H1 (cell line): ENCODE measurements around the gene CRTAC1. TPM values are rescaled to one million over a fixed set of nuclear protein-coding genes. Genes with fewer than 3 reads are reported as not detected.

Source experiments
- CTCF ChIA-PET: fragments of 300-600 bp; sonication (Branson Sonifier 250); formaldehyde crosslinking; loops from one replicate; lab custom pipeline; 2021; ENCODE audit not compliant: partially characterized antibody; lab: Charles Lee
- POLR2A ChIA-PET: fragments of 300-600 bp; sonication (Branson Sonifier 250); formaldehyde crosslinking; loops from one replicate; lab custom pipeline; 2021; ENCODE audit warnings: inconsistent platforms; ENCODE audit not compliant: partially characterized antibody; lab: Charles Lee
- DNase-seq, 2 experiments: peaks; one replicate each; pipeline versions ENCODE4 v3.0.0 to v3.0.0-alpha.2; 2010 to 2022; ENCODE audit warnings: low spot score in 2 of 2, low read depth in 1 of 2, mixed read lengths in 1 of 2
- FAIRE-seq: peaks from 2 replicates; lab custom pipeline; 2011; peaks lifted over from hg19 to GRCh38; lab: Jason Lieb, UNC
- H2AFZ ChIP-seq: 2 replicates; pipeline ENCODE4 v1.8.1; 2012; ENCODE audit warnings: low read length, inconsistent platforms
- H2AK5ac ChIP-seq: 2 replicates; pipeline ENCODE4 v1.6.1; 2013; ENCODE audit warnings: low read depth, low read length
- H2BK120ac ChIP-seq: replicated peaks from 2 replicates; pipeline ENCODE3; 2013; ENCODE audit warnings: low read depth, low read length, inconsistent platforms
- H2BK12ac ChIP-seq: 2 replicates; pipeline ENCODE4 v1.6.1; 2013; ENCODE audit warnings: low read depth, low read length
- H2BK15ac ChIP-seq: 2 replicates; pipeline ENCODE4 v1.6.1; 2013; ENCODE audit warnings: low read length
- H2BK20ac ChIP-seq: 2 replicates; pipeline ENCODE4 v1.6.1; 2013; ENCODE audit warnings: low read length
- H2BK5ac ChIP-seq: 2 replicates; pipeline ENCODE4 v1.6.1; 2013; ENCODE audit warnings: low read depth, low read length
- H3K14ac ChIP-seq: 2 replicates; pipeline ENCODE4 v1.6.1; 2013; ENCODE audit warnings: inconsistent platforms; ENCODE audit not compliant: insufficient read length
- H3K18ac ChIP-seq: 2 replicates; pipeline ENCODE4 v1.6.1; 2013; ENCODE audit warnings: low read length; ENCODE audit errors: extremely low read depth
- H3K23ac ChIP-seq: 2 replicates; pipeline ENCODE4 v1.6.1; 2013; ENCODE audit warnings: inconsistent platforms; ENCODE audit not compliant: insufficient read length
- H3K23me2 ChIP-seq: 2 replicates; pipeline ENCODE4 v1.6.1; 2013; ENCODE audit warnings: low read depth, low read length
- H3K27ac ChIP-seq: 2 replicates; pipeline ENCODE4 v1.6.1; 2011; ENCODE audit warnings: low read depth, low read length, inconsistent platforms
- H3K27me3 ChIP-seq, 4 experiments: replicated peaks in 1 of 4; 1 replicate in 1 of 4; 2 replicates in 3 of 4; pipeline versions ENCODE4 v1.6.1 to v1.8.1; 2011 to 2013; ENCODE audit warnings: low read length in 3 of 4, mild to moderate bottlenecking in 3 of 4, inconsistent platforms in 2 of 4, mixed read lengths in 2 of 4, moderate library complexity in 1 of 4; ENCODE audit not compliant: control insufficient read depth in 3 of 4, insufficient read depth in 3 of 4; ENCODE audit errors: extremely low read depth in 1 of 4
- H3K36me3 ChIP-seq, 4 experiments: 2 replicates each; pipeline versions ENCODE4 v1.6.1 to v1.8.1; 2011 to 2013; ENCODE audit warnings: mild to moderate bottlenecking in 4 of 4, low read length in 3 of 4, moderate library complexity in 2 of 4, control low read depth in 1 of 4, inconsistent platforms in 1 of 4; ENCODE audit not compliant: insufficient read depth in 4 of 4, control insufficient read depth in 2 of 4
- H3K4ac ChIP-seq: replicated peaks from 2 replicates; pipeline ENCODE3; 2013; ENCODE audit warnings: low read length, low read depth, mixed read lengths, inconsistent platforms; ENCODE audit not compliant: insufficient read length
- H3K4me1 ChIP-seq, 4 experiments: replicated peaks in 1 of 4; 1 replicate in 1 of 4; 2 replicates in 3 of 4; pipeline versions ENCODE4 v1.6.1 to v1.8.1; 2011 to 2013; ENCODE audit warnings: low read length in 3 of 4, inconsistent platforms in 2 of 4, mixed read lengths in 1 of 4; ENCODE audit not compliant: insufficient read depth in 4 of 4, control insufficient read depth in 3 of 4
- H3K4me2 ChIP-seq, 2 experiments: 2 replicates each; pipeline versions ENCODE4 v1.6.1 to v1.8.1; 2011 to 2013; ENCODE audit warnings: low read depth in 2 of 2, low read length in 2 of 2, control low read depth in 1 of 2, inconsistent platforms in 1 of 2, mild to moderate bottlenecking in 1 of 2; ENCODE audit not compliant: insufficient read depth in 1 of 2
- H3K4me3 ChIP-seq, 4 experiments: fragments of 200-600, 300-600 bp in 1 of 4; sonication (generic), shearing (Covaris generic), sonication (Bioruptor Twin) in 1 of 4; 2 replicates each; pipeline versions ENCODE4 v1.5.1 to v1.8.1; 2011 to 2016; ENCODE audit warnings: low read length in 4 of 4, low read depth in 3 of 4, control low read depth in 2 of 4, inconsistent platforms in 2 of 4, mild to moderate bottlenecking in 2 of 4, mixed read lengths in 1 of 4, moderate library complexity in 1 of 4; ENCODE audit not compliant: insufficient read depth in 2 of 4; ENCODE audit errors: extremely low read depth in 1 of 4
- H3K56ac ChIP-seq: replicated peaks from 2 replicates; pipeline ENCODE3; 2013; ENCODE audit warnings: low read depth, mild to moderate bottlenecking, mixed read lengths, low read length, inconsistent platforms; ENCODE audit not compliant: insufficient read length
- H3K79me1 ChIP-seq: 2 replicates; pipeline ENCODE4 v1.6.1; 2013; ENCODE audit warnings: low read depth, low read length, control low read depth
- H3K79me2 ChIP-seq, 2 experiments: 2 replicates each; pipeline versions ENCODE4 v1.6.1 to v1.8.1; 2012 to 2013; ENCODE audit warnings: low read length in 2 of 2, mild to moderate bottlenecking in 2 of 2, inconsistent platforms in 1 of 2; ENCODE audit not compliant: insufficient read depth in 2 of 2, control insufficient read depth in 1 of 2
- H3K9ac ChIP-seq, 4 experiments: replicated peaks in 1 of 4; 1 replicate in 1 of 4; 2 replicates in 3 of 4; pipeline versions ENCODE4 v1.6.1 to v1.8.1; 2011 to 2013; ENCODE audit warnings: low read depth in 3 of 4, low read length in 3 of 4, control low read depth in 2 of 4, mild to moderate bottlenecking in 2 of 4, moderate library complexity in 2 of 4, inconsistent platforms in 1 of 4; ENCODE audit errors: extremely low read depth in 1 of 4
- H3K9me3 ChIP-seq, 2 experiments: 2 replicates each; pipeline versions ENCODE4 v1.6.1 to v1.8.1; 2012 to 2013; ENCODE audit warnings: mild to moderate bottlenecking in 2 of 2, moderate library complexity in 2 of 2, control low read depth in 1 of 2, inconsistent platforms in 1 of 2, low read depth in 1 of 2, low read length in 1 of 2, mixed read lengths in 1 of 2; ENCODE audit not compliant: insufficient read depth in 2 of 2
- H4K20me1 ChIP-seq, 2 experiments: replicated peaks in 1 of 2; 2 replicates each; pipeline versions ENCODE3 to v1.8.1; 2011 to 2013; ENCODE audit warnings: inconsistent platforms in 2 of 2, low read length in 2 of 2, mild to moderate bottlenecking in 1 of 2; ENCODE audit not compliant: insufficient read depth in 2 of 2, control insufficient read depth in 1 of 2
- H4K5ac ChIP-seq: 2 replicates; pipeline ENCODE4 v1.6.1; 2013; ENCODE audit warnings: low read length, low read depth, mixed read lengths, inconsistent platforms; ENCODE audit not compliant: insufficient read length
- H4K8ac ChIP-seq: 2 replicates; pipeline ENCODE4 v1.8.0; 2013; ENCODE audit warnings: mild to moderate bottlenecking, moderate library complexity, low read length, inconsistent platforms; ENCODE audit not compliant: insufficient read depth; ENCODE audit errors: extremely low read depth
- H4K91ac ChIP-seq: replicated peaks from 2 replicates; pipeline ENCODE3; 2013; ENCODE audit warnings: low read length, mixed read lengths, inconsistent platforms; ENCODE audit not compliant: insufficient read length
- CTCF ChIP-seq, 3 experiments: IDR thresholded peaks; 1 replicate in 2 of 3; 2 replicates in 1 of 3; pipeline versions ENCODE4 v1.5.1 to v1.6.1; 2011; ENCODE audit warnings: low read length in 3 of 3, mild to moderate bottlenecking in 3 of 3, inconsistent platforms in 2 of 3, low read depth in 1 of 3, moderate library complexity in 1 of 3; ENCODE audit not compliant: insufficient read depth in 1 of 3; ENCODE audit errors: control extremely low read depth in 1 of 3
- JUND ChIP-seq: IDR thresholded peaks from 2 replicates; pipeline ENCODE4 v1.6.1; 2011; ENCODE audit warnings: mild to moderate bottlenecking, improper control_type of control experiment, low read length
- POU5F1 ChIP-seq: IDR thresholded peaks from 2 replicates; pipeline ENCODE4 v1.6.1; 2011; ENCODE audit warnings: low read depth, mild to moderate bottlenecking, low read length, moderate library complexity
- RNF2 ChIP-seq: fragments of 200-900, 300-1000 bp; sonication (generic); IDR thresholded peaks from 2 replicates; pipeline ENCODE4 v1.7.1; 2016; ENCODE audit warnings: borderline replicate concordance, low read depth, mild to moderate bottlenecking, antibody characterized with exemption, low read length; ENCODE audit not compliant: poor library complexity, severe bottlenecking; ENCODE audit errors: missing control alignments
- SIX5 ChIP-seq: IDR thresholded peaks from 2 replicates; pipeline ENCODE4 v1.6.1; 2011; ENCODE audit warnings: mild to moderate bottlenecking, low read depth, low read length
- SRF ChIP-seq: IDR thresholded peaks from 2 replicates; pipeline ENCODE4 v1.6.1; 2011; ENCODE audit warnings: mild to moderate bottlenecking, low read depth, low read length, moderate library complexity
- TBP ChIP-seq: IDR thresholded peaks from 2 replicates; pipeline ENCODE4 v1.6.1; 2011; ENCODE audit warnings: low read depth, low read length, improper control_type of control experiment
- WGBS, 2 experiments: shearing (Covaris generic) in 1 of 2; methylation state at CpG; one replicate each; pipeline versions ENCODE4 v1.1.6 to v1.1.7; 2013 to 2015; ENCODE audit warnings: low lambda C conversion rate in 2 of 2, mixed read lengths in 2 of 2, inconsistent platforms in 1 of 2, low coverage in 1 of 2, missing lambda C conversion rate in 1 of 2; ENCODE audit not compliant: insufficient replicate concordance in 2 of 2, insufficient coverage in 1 of 2, insufficient read length in 1 of 2; ENCODE audit errors: extremely low coverage in 1 of 2, missing lambda C conversion rate in 1 of 2; 5-methylcytosine and 5-hydroxymethylcytosine counted together
- polyA plus RNA-seq, 7 experiments: library from polyadenylated mRNA; depleted of rRNA in 3 of 7; stranded (reverse) in 5 of 7; unstranded in 2 of 7; fragments of >200 nt in 5 of 7; fragments of 200-250 nt in 2 of 7; gene quantifications; 1 replicate in 5 of 7; 2 replicates in 1 of 7; 4 replicates in 1 of 7; pipeline versions ENCODE4 v1.2.1 to v1.2.3, GENCODE V29; 2011 to 2013; ENCODE audit warnings: missing spikeins in 2 of 7, mixed read lengths in 2 of 7
- total RNA-seq: library from RNA; stranded (reverse); fragmentation: NEBNext Ultra II Directional; extraction: Animal tissue kit (Norgen Biotek cat#: 25700); gene quantifications from 2 replicates; pipeline ENCODE4 v1.2.1, GENCODE V29; 2021

CRTAC1 gene
- total and polyA plus RNA-seq, 2 of the 8 experiments (the other 6 are each of a cell fraction or from before 2014, with no cell fraction given) = 0.91 to 1.2 TPM

DNA sequence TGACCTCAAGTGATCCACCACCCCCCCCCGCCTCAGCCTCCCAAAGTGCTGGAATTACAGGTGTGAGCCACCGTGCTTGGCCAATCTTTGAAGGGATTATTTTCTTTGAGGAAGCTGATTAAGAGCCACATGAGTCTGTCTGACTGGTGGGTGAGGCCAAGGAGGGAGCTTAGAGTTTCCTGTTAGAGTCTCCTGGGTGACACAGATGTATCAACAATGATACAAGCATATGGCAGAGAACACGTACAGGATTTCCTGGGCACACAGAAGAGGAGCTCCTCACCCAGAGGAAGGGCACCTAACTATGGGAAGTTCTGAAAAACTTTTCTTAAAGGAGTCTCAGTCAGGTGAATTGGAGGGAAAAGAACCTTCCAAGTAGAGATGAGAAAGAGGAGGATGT, 111.4 kb downstream of the CRTAC1 start:
- H3K4me3 ChIP-seq = no peak overlapping the region
- no peak overlapping the region for H3K56ac ChIP-seq
- no peaks in the 10 kb centered on the region for H4K20me1 ChIP-seq
- H2BK15ac ChIP-seq = no peak overlapping the region
- H2AFZ ChIP-seq = no peak overlapping the region
- H3K23ac ChIP-seq = no peak overlapping the region
- H2BK12ac ChIP-seq = no peak overlapping the region
- H4K8ac ChIP-seq = no peak overlapping the region
- H3K23me2 ChIP-seq = no peaks in the 10 kb centered on the region
- ChIA-PET POLR2A (interaction anchor here (0.7 kb wide), 1 partner anchor 10 kb away, joined by 5 read pairs; no protein-coding TSS in a partner anchor), CTCF (interaction anchor here (0.8 to 10.6 kb wide), 11 partner anchors 10 to 187 kb away, joined by 3 to 246 read pairs (median 5); no protein-coding TSS in a partner anchor)
- H3K9me3 ChIP-seq = no peaks in the 10 kb centered on the region
- 91% methylated on average over 3 of the region's 3 CpGs; no CpG with 5 or more reads in 1 of the 2 experiments for WGBS, 2 experiments
- H3K9ac ChIP-seq = no peak overlapping the region
- H3K14ac ChIP-seq = no peak overlapping the region
- H3K27ac ChIP-seq = no peak overlapping the region
- no peak overlapping the region for H2BK120ac ChIP-seq
- H4K5ac ChIP-seq = no peak overlapping the region
- no peak overlapping the region for H2BK20ac ChIP-seq
- peaks cover 0 to 6% (median 1%) of the 10 kb centered on the region in 4 experiments; a peak in 2 of 7 replicates for H3K27me3 ChIP-seq
- no peaks in the 10 kb centered on the region for H3K79me2 ChIP-seq
- H2BK5ac ChIP-seq = no peak overlapping the region
- TF ChIP-seq SRF (no peak), SIX5 (no peak), JUND (no peak), POU5F1 (no peak), CTCF (IDR thresholded peaks at IDR 0.05; ENCODE audit: control extremely low read depth in 1 of 3, insufficient read depth in 1 of 3, low read depth in 1 of 3, low read length in 3 of 3) (no peak), RNF2 (no peak), TBP (no peak)
- TF ChIP-seq, all 59 proteins: peak for 0
- Histone ChIP-seq H3K36me3 (no peaks in the 10 kb centered on the region), H3K18ac (no peak overlapping the region), H3K79me1 (no peaks in the 10 kb centered on the region), H3K4ac (no peak overlapping the region), H3K4me1 (peaks cover 0 to 3% (median 1%) of the 10 kb centered on the region in 4 experiments; a peak in 2 of 7 replicates), H3K4me2 (no peak overlapping the region), H2AK5ac (no peak overlapping the region), H4K91ac (no peak overlapping the region)
- DNase-seq (no peak), FAIRE-seq (no peak)
